Lower leg skin (tissue), 3 donors: ENCODE measurements around the gene SPSB3.

Experiments used
- CTCF ChIP-seq, 3 donors: fragments of 450-650 bp; IDR thresholded peaks; one replicate each; pipeline ENCODE4 v1.5.1; 2016; ENCODE audit warnings: antibody characterized with exemption in 3 of 3, mild to moderate bottlenecking in 3 of 3, moderate library complexity in 2 of 3
- POLR2A ChIP-seq, 2 donors: fragments of 450-650 bp; IDR thresholded peaks; one replicate each; pipeline ENCODE4 v1.6.1; 2016 to 2017; ENCODE audit warnings: antibody characterized with exemption in 2 of 2, mild to moderate bottlenecking in 1 of 2, moderate library complexity in 1 of 2

- TF ChIP-seq CTCF (IDR thresholded peaks at IDR 0.05), result no peak
- no peak for TF ChIP-seq POLR2A (IDR thresholded peaks at IDR 0.05)
Measured at GRCh38 chr16:1785846-1786170, 3.4 kb upstream of the SPSB3 start.
